Measurements from ENCODE around the gene ERCC2. TPM values are rescaled to one million over a fixed set of nuclear protein-coding genes. Genes with fewer than 3 reads are reported as not detected.
A peak's percentile ranks its signal among the peaks of the same experiment; 100 is the strongest.
"Not testable (repeated sequence)": the region's sequence is repeated elsewhere in the genome, so short reads cannot be mapped to it uniquely, and the experiment has no call there.

Gene ERCC2
- total and polyA plus RNA-seq, 5 donors, result 9.6 to 15.7 (median 11.5) TPM

DNA sequence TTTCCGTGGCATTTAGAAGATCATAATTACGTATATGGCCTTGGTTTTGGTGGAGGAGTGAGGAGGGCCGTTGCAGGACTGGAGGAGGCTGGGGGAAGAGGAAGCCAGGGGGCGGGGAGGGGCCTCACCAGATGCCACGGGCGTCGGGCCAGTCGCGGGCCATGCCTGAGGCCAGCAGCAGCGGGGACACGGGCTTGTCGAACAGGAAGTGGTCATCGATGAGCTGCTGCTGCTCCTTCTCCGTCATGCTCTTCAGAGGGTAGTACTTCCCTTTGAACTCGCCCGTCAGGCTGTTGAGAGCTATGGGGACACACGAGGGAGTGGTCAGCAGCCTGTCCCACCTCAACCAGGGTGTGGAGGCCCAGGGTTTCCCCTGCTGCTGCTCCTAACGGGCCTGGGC, 58.8 kb downstream of the ERCC2 start:
- WGBS, result 24% methylated on average over 18 of the region's 18 CpGs
- peak overlapping the region; percentile 1 for H3K27ac ChIP-seq (ENCODE audit: low read length)
- H3K9me3 ChIP-seq (ENCODE audit: control insufficient read depth, low read length), result no peaks in the 10 kb centered on the region
- H3K4me1 ChIP-seq (ENCODE audit: control insufficient read depth, insufficient read depth, low read length), result no peaks in the 10 kb centered on the region
- no peaks in the 10 kb centered on the region for H3K27me3 ChIP-seq (ENCODE audit: control insufficient read depth, insufficient read depth)
- ATAC-seq (peak; percentile 19 to 29), DNase-seq (peak in 2 of 3 donors; percentile 71 to 75)
- intact Hi-C loops (cut with DNase I), result no loop called here
- no peak overlapping the region for H3K4me3 ChIP-seq (ENCODE audit: low read length)

DNA sequence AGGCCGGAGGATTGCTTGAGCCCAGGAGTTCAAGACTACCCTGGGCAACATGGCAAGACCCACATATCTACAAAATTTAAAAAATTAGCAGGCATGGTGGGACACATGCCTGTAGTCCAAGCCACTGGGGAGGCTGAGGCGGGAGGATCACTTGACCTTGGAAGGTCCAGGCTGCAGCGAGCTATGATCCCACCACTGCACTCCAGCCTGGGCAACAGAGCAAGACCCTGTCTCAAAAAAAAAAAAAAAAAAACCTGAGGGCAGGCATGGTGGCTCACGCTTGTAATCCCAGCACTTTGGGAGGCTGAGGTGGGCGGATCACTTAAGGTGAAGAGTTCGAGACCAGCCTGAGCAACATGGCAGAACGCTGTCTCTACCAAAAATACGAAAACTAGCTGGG, 61.1 kb downstream of the ERCC2 start:
- 95% methylated on average over 8 of the region's 8 CpGs for WGBS
- intact Hi-C loops (cut with DNase I); H3K9me3 ChIP-seq (ENCODE audit: control insufficient read depth, low read length); DNase-seq; H3K27me3 ChIP-seq (ENCODE audit: control insufficient read depth, insufficient read depth); H3K4me1 ChIP-seq (ENCODE audit: control insufficient read depth, insufficient read depth, low read length); ATAC-seq; H3K4me3 ChIP-seq (ENCODE audit: low read length): not testable (repeated sequence)
- H3K27ac ChIP-seq (ENCODE audit: low read length), result peak overlapping the region; percentile 48

- Histone ChIP-seq H3K27ac (ENCODE audit: low read length) (no peak overlapping the region), H3K9me3 (ENCODE audit: control insufficient read depth, low read length) (no peaks in the 10 kb centered on the region), H3K4me1 (ENCODE audit: control insufficient read depth, insufficient read depth, low read length) (no peaks in the 10 kb centered on the region), H3K27me3 (ENCODE audit: control insufficient read depth, insufficient read depth) (no peaks in the 10 kb centered on the region), H3K4me3 (ENCODE audit: low read length) (no peak overlapping the region)
- WGBS, result 90% methylated on average over 19 of the region's 19 CpGs
- DNase-seq (peak in 1 of 3 donors; percentile 51), ATAC-seq (no peak)
- intact Hi-C loops (cut with DNase I), result no loop called here
Observed at GRCh38 chr19:45307361-45307760, 63.0 kb downstream of the ERCC2 start.

DNA sequence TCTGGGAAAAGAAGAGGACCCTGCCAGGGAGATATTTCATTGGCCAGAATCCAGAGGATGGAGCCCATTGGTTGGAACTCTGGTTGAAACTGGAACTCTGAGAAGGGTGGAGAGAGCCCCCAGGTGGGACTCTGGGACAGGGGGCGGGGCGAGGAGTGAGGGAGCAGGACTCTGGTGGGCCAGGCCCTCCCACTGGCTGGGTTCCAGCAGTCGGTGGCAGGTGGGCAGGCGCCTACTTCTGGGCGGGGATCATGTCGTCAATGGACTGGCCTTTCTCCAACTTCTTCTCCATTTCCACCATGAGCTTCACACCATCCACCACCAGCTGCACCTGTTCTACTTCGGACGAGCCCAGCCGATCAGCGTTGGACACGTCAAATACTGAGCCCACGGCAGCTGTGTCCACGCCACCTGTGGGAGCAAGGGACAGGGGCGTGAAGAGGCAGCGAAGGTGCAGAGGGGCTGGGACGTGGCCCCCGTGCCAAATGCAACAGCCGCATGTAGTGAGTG, 63.8 kb downstream of the ERCC2 start:
- DNase-seq, result peak in 2 of 3 donors; percentile 58
- H3K27ac ChIP-seq (ENCODE audit: low read length), result no peak overlapping the region
- ATAC-seq, result no peak
- no peaks in the 10 kb centered on the region for H3K9me3 ChIP-seq (ENCODE audit: control insufficient read depth, low read length)
- intact Hi-C loops (cut with DNase I), result no loop called here
- no peaks in the 10 kb centered on the region for H3K27me3 ChIP-seq (ENCODE audit: control insufficient read depth, insufficient read depth)
- no peak overlapping the region for H3K4me3 ChIP-seq (ENCODE audit: low read length)
- WGBS, result 71% methylated on average over 18 of the region's 18 CpGs
- H3K4me1 ChIP-seq (ENCODE audit: control insufficient read depth, insufficient read depth, low read length), result no peaks in the 10 kb centered on the region

DNA sequence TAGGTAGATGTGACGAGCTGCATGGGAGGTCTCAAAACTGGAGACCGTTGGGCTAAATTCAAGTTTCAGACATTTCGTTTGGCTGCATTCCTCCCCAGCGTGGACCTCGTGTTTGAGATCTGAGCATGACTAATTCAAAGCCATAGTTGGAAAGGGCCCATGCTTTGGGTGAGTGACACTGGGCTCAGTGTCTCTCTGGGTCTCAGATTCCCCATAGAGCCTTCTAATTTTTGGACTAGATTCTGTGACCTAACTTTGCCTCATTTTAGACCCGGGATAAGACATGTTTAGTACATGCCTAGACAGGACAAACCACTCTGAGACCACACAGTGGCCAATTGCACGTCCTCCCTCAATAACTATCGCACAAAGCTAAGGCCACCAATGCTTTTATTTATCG, 64.3 kb downstream of the ERCC2 start:
- no peak overlapping the region for H3K27ac ChIP-seq (ENCODE audit: low read length)
- no peaks in the 10 kb centered on the region for H3K27me3 ChIP-seq (ENCODE audit: control insufficient read depth, insufficient read depth)
- intact Hi-C loops (cut with DNase I), result no loop called here
- ATAC-seq, result no peak
- H3K9me3 ChIP-seq (ENCODE audit: control insufficient read depth, low read length), result no peaks in the 10 kb centered on the region
- WGBS, result 46% methylated on average over 9 of the region's 9 CpGs
- no peak overlapping the region for H3K4me3 ChIP-seq (ENCODE audit: low read length)
- H3K4me1 ChIP-seq (ENCODE audit: control insufficient read depth, insufficient read depth, low read length), result no peaks in the 10 kb centered on the region
- no peak for DNase-seq

DNA sequence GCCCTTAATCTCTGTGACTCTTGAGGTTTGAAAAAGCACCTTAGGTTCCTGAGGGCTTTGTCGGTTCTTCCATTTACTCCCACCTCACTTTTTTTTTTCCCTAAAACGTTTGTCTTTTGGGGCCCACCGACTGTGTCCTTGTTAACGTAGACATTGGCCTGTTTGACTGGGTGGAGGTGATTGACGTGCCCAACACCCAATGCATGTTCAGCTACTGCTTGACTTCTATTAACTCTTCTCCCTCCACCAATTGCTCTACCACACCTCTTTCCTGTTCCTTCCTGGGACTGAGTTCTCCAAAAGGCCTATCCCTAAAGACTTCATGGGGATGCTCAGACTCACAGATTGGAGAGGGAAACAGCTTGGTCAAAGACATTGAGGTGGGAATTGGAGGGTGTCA, 65.0 kb downstream of the ERCC2 start:
- DNase-seq (no peak), ATAC-seq (no peak)
- no peak overlapping the region for H3K4me3 ChIP-seq (ENCODE audit: low read length)
- no peaks in the 10 kb centered on the region for H3K27me3 ChIP-seq (ENCODE audit: control insufficient read depth, insufficient read depth)
- 14% methylated on average over 5 of the region's 5 CpGs for WGBS
- no peaks in the 10 kb centered on the region for H3K4me1 ChIP-seq (ENCODE audit: control insufficient read depth, insufficient read depth, low read length)
- intact Hi-C loops (cut with DNase I), result no loop called here
- no peak overlapping the region for H3K27ac ChIP-seq (ENCODE audit: low read length)
- H3K9me3 ChIP-seq (ENCODE audit: control insufficient read depth, low read length), result no peaks in the 10 kb centered on the region

DNA sequence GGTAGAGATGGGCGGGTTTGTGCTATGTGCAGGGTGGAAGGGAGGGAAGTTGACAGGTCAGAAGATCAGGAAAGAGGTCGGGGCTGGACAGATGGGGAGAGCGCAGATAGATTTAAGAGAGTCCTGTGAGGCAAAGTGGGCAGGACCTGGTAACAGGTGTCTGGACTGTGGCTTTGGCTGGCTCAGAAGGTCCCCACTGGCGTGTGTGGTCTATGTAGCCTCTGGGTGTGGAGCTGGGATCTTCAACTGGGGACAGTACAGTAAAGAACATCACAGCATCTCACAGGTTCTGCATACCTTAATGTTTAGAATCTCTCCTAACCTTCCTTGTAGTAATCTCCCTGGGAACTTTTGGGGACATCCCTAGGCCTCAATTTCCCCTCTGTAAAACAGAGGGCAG, 65.4 kb downstream of the ERCC2 start:
- no peaks in the 10 kb centered on the region for H3K4me1 ChIP-seq (ENCODE audit: control insufficient read depth, insufficient read depth, low read length)

GRCh38 chr19:45304141-45304926, 66.0 kb downstream of the ERCC2 start:
- Histone ChIP-seq H3K27me3 (ENCODE audit: control insufficient read depth, insufficient read depth) (no peaks in the 10 kb centered on the region), H3K27ac (ENCODE audit: low read length) (no peak overlapping the region), H3K4me3 (ENCODE audit: low read length) (no peak overlapping the region), H3K9me3 (ENCODE audit: control insufficient read depth, low read length) (no peaks in the 10 kb centered on the region), H3K4me1 (ENCODE audit: control insufficient read depth, insufficient read depth, low read length) (no peaks in the 10 kb centered on the region)
- no peak for DNase-seq
- intact Hi-C loops (cut with DNase I), result no loop called here
- WGBS, result 72% methylated on average over 4 of the region's 4 CpGs
- peak; percentile 7 to 9 for ATAC-seq

More for the DNA sequence above, 65.4 kb downstream of the ERCC2 start:
- DNase-seq (no peak), ATAC-seq (peak; percentile 1 to 8)
- intact Hi-C loops (cut with DNase I), result no loop called here
- H3K27ac ChIP-seq (ENCODE audit: low read length), result no peak overlapping the region
- H3K27me3 ChIP-seq (ENCODE audit: control insufficient read depth, insufficient read depth), result no peaks in the 10 kb centered on the region
- WGBS, result 60% methylated on average over 4 of the region's 4 CpGs
- no peak overlapping the region for H3K4me3 ChIP-seq (ENCODE audit: low read length)
- H3K9me3 ChIP-seq (ENCODE audit: control insufficient read depth, low read length), result no peaks in the 10 kb centered on the region

DNA sequence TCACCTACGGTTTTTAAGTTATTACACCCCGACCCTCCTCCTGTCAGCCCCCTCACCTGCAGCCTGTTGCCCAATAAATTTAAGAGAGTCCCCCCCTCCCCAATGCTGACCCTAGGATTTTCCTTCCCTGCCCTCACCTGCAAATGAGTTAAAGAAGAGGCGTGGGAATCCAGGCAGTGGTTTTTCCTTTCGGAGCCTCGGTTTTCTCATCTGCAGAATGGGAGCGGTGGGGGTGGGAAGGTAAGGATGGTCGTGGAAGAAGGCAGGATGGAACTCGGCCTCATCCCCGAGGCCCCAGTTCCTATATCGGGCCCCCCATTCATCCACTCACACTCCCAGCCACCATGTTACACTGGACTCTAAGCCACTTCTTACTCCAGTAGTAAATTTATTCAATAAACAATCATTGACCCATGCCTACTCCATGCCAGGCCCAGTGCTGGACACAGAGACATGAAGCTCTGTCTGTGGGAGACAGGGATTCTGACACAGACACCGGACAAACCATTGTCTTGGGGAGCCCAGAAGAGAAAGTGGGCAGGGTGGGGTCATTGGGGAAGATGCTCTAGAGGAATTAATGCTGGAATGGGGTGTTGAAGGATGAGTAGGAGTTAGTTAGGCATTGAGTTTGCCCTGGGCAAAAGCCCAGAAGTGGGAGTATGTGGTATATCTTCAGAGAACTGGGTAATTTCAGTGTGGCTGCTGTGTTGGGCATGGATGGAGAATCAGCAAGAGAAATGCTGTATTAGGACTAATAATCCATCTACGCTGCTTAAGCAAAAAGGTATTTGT, 66.9 kb downstream of the ERCC2 start:
- Histone ChIP-seq H3K27me3 (ENCODE audit: control insufficient read depth, insufficient read depth) (no peaks in the 10 kb centered on the region), H3K27ac (ENCODE audit: low read length) (no peak overlapping the region), H3K9me3 (ENCODE audit: control insufficient read depth, low read length) (no peaks in the 10 kb centered on the region), H3K4me1 (ENCODE audit: control insufficient read depth, insufficient read depth, low read length) (no peaks in the 10 kb centered on the region), H3K4me3 (ENCODE audit: low read length) (no peak overlapping the region)
- intact Hi-C loops (cut with DNase I), result no loop called here
- ATAC-seq, result no peak
- no peak for DNase-seq
- WGBS, result 95% methylated on average over 12 of the region's 12 CpGs

GRCh38 chr19:45302416-45302815, 68.0 kb downstream of the ERCC2 start:
- H3K27ac ChIP-seq (ENCODE audit: low read length), result no peak overlapping the region
- H3K4me3 ChIP-seq (ENCODE audit: low read length), result no peak overlapping the region
- DNase-seq (peak in 1 of 3 donors; percentile 32), ATAC-seq (peak in 1 of 2 donors; percentile 1)
- no peaks in the 10 kb centered on the region for H3K4me1 ChIP-seq (ENCODE audit: control insufficient read depth, insufficient read depth, low read length)
- WGBS, result 90% methylated on average over 27 of the region's 27 CpGs
- no peaks in the 10 kb centered on the region for H3K9me3 ChIP-seq (ENCODE audit: control insufficient read depth, low read length)
- no peaks in the 10 kb centered on the region for H3K27me3 ChIP-seq (ENCODE audit: control insufficient read depth, insufficient read depth)
- intact Hi-C loops (cut with DNase I), result no loop called here
